ENCODE results near the gene MEGF6. TPM values are rescaled to one million over a fixed set of nuclear protein-coding genes. Genes with fewer than 3 reads are reported as not detected.

The MEGF6 gene
- total and polyA plus RNA-seq, 9 of the 15 experiments (the other 6 are each of a cell fraction or from before 2014, with no cell fraction given), result 0.03 to 1.7 (median 0.24) TPM; not detected in 3

DNA sequence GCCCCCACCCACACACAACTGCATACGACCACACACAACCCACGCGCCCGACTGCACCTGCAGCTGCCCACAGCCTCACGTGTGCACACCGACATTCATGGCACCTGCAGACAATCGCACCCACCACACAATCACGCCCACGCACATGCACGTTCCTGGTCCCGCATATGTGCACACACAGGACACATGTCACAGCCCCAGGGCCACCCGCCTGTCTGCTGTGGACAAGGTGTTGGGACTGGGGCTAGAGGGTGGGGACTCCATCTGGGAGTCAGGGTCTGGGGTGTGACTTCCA is 100.4 kb downstream of the MEGF6 start:
- Histone ChIP-seq H3K4me1 (replicated peaks in 1 of 2; ENCODE audit: control insufficient read depth in 2 of 2, insufficient read depth in 2 of 2, low read length in 2 of 2) (peaks cover 0 to 37% of the 10 kb centered on the region in 2 experiments; a peak in 2 of 5 replicates), H3K9ac (ENCODE audit: insufficient read depth in 1 of 2, low read depth in 2 of 2, low read length in 2 of 2) (no peak overlapping the region), H3K79me2 (ENCODE audit: control insufficient read depth, insufficient read depth, low read length) (no peaks in the 10 kb centered on the region), H3K4me2 (ENCODE audit: insufficient read depth, low read length) (no peak overlapping the region), H4K20me1 (replicated peaks; ENCODE audit: control insufficient read depth, insufficient read depth, low read length) (peaks cover 10% of the 10 kb centered on the region; the same call in 1 of the 2 replicates), H3K9me1 (ENCODE audit: control insufficient read depth, insufficient read depth, low read length) (no peaks in the 10 kb centered on the region), H3K27me3 (ENCODE audit: control insufficient read depth in 2 of 2, insufficient read depth in 2 of 2, low read length in 2 of 2) (peaks cover 2 to 49% of the 10 kb centered on the region in 2 experiments; a peak in 4 of 5 replicates), H3K4me3 (no peak overlapping the region), H3K36me3 (ENCODE audit: control insufficient read depth, insufficient read depth, low read length) (no peaks in the 10 kb centered on the region), H3K27ac (ENCODE audit: extremely low read depth, low read depth, low read length) (no peak overlapping the region), H3K9me3 (replicated peaks; ENCODE audit: control insufficient read depth, insufficient read depth, low read depth, low read length) (no peaks in the 10 kb centered on the region), H2AFZ (ENCODE audit: low read depth, low read length) (no peak overlapping the region)
- ChIA-PET POLR2A (no interaction called here), CTCF (ENCODE audit: low intra/inter-chr PET ratio) (no interaction called here)
- peak; percentile 45 for TF ChIP-seq EGR1 (conservative IDR thresholded peaks at IDR 0.05)
- TF ChIP-seq, protein P1, sequence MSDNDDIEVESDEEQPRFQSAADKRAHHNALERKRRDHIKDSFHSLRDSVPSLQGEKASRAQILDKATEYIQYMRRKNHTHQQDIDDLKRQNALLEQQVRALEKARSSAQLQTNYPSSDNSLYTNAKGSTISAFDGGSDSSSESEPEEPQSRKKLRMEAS (CRISPR knock-in tag; IDR thresholded peaks at IDR 0.05), result no peak
- FAIRE-seq, result no peak
- in situ Hi-C loops (cut with MboI) (no loop called here), intact Hi-C loops (cut with micrococcal nuclease) (no loop called here)
- ATAC-seq, result no peak
- 2% methylated on average over 11 of the region's 12 CpGs for WGBS (ENCODE audit: insufficient coverage, low coverage, missing lambda C conversion rate)
- DNase-seq (ENCODE audit: extremely low read depth in 1 of 4, low spot score in 3 of 4), result no peak
- no TSS peak for BruUV-seq (replicated peaks)

DNA sequence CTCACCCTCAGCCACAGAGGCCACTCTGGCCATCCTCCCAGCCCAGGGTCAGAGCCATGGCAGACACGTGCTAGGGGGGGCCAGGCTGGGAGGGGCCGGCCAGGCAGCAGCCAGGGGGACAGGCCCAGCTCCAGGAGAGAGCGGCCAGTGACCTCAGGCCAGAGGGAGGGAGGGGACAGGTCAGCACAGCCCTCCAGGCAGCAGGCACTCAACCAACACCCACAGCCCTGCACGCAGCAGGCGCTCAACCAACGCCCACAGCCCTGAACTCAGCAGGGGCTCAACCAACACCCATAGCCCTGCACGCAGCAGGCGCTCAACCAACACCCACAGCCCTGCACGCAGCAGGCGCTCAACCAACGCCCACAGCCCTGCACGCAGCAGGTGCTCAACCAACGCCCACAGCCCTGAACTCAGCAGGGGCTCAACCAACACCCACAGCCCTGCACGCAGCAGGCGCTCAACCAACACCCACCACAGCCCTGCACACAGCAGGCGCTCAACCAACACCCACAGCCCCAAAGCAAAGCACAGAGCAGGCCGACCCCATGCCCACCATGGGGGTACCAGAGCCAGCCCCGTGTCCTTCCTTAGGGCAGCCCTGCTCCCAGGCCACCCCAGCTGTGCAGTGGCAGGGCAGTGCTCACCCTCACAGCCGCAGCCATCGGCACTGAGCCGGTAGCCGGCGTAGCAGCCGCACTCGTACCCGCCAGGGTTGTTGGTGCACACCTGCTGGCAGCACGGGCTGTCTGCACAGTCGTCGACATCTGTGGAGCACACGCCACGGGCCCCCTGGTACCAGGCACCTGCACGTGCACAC is 101.0 kb downstream of the MEGF6 start:
- H3K4me1 ChIP-seq (replicated peaks in 1 of 2; ENCODE audit: control insufficient read depth in 2 of 2, insufficient read depth in 2 of 2, low read length in 2 of 2), result peaks cover 0 to 36% of the 10 kb centered on the region in 2 experiments; a peak in 2 of 5 replicates
- intact Hi-C loops (cut with micrococcal nuclease), result no loop called here
- H3K27me3 ChIP-seq (ENCODE audit: control insufficient read depth in 2 of 2, insufficient read depth in 2 of 2, low read length in 2 of 2), result peaks cover 2 to 49% of the 10 kb centered on the region in 2 experiments; a peak in 4 of 5 replicates
- 9% methylated on average over 31 of the region's 32 CpGs for WGBS (ENCODE audit: insufficient coverage, low coverage, missing lambda C conversion rate)
- no peak overlapping the region for H3K4me2 ChIP-seq (ENCODE audit: insufficient read depth, low read length)
- CTCF ChIA-PET (ENCODE audit: low intra/inter-chr PET ratio), result no interaction called here
- H3K79me2 ChIP-seq (ENCODE audit: control insufficient read depth, insufficient read depth, low read length), result no peaks in the 10 kb centered on the region
- no peak overlapping the region for H3K27ac ChIP-seq (ENCODE audit: extremely low read depth, low read depth, low read length)
- ATAC-seq, result no peak
- no peaks in the 10 kb centered on the region for H3K9me3 ChIP-seq (replicated peaks; ENCODE audit: control insufficient read depth, insufficient read depth, low read depth, low read length)
- H4K20me1 ChIP-seq (replicated peaks; ENCODE audit: control insufficient read depth, insufficient read depth, low read length), result peaks cover 10% of the 10 kb centered on the region; the same call in 1 of the 2 replicates
- no peak overlapping the region for H2AFZ ChIP-seq (ENCODE audit: low read depth, low read length)
- DNase-seq (ENCODE audit: extremely low read depth in 1 of 4, low spot score in 3 of 4), result no peak
- no peak overlapping the region for H3K9ac ChIP-seq (ENCODE audit: insufficient read depth in 1 of 2, low read depth in 2 of 2, low read length in 2 of 2)
- no peak for FAIRE-seq
- POLR2A ChIA-PET, result interaction anchor here (0.6 kb wide), 1 partner anchor 432 kb away, joined by 3 read pairs; no protein-coding TSS in a partner anchor
- H3K4me3 ChIP-seq, result no peak overlapping the region
- H3K36me3 ChIP-seq (ENCODE audit: control insufficient read depth, insufficient read depth, low read length), result no peaks in the 10 kb centered on the region
- in situ Hi-C loops (cut with MboI), result no loop called here
- peak; percentile 91 for TF ChIP-seq ZKSCAN8 (CRISPR knock-in tag; IDR thresholded peaks at IDR 0.05)
- TF ChIP-seq, protein P2, sequence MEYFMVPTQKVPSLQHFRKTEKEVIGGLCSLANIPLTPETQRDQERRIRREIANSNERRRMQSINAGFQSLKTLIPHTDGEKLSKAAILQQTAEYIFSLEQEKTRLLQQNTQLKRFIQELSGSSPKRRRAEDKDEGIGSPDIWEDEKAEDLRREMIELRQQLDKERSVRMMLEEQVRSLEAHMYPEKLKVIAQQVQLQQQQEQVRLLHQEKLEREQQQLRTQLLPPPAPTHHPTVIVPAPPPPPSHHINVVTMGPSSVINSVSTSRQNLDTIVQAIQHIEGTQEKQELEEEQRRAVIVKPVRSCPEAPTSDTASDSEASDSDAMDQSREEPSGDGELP (CRISPR knock-in tag; IDR thresholded peaks at IDR 0.05; ENCODE audit: borderline replicate concordance), result 0 out of 2 replicates have a peak, but pooled peaks have one; percentile 4
- TF ChIP-seq WHSC1 (IDR thresholded peaks at IDR 0.05; ENCODE audit: low read length), result no peak
- BruUV-seq (replicated peaks), result no TSS peak
- no peaks in the 10 kb centered on the region for H3K9me1 ChIP-seq (ENCODE audit: control insufficient read depth, insufficient read depth, low read length)

All from K562 (cell line).